HG02943 (cell line): ENCODE results near the gene CIROP.

Experiments
- ATAC-seq: cut with Tn5 transposase; IDR thresholded peaks from one replicate; pipeline ENCODE4 v1.9.1; 2021; ENCODE audit warnings: mild to moderate bottlenecking, low read depth, moderate library complexity; ENCODE audit not compliant: unreplicated experiment

The CIROP gene

GRCh38 chr14:23104591-23105347 is at the start of gene CIROP:
CIROP (minus strand) TSS chr14:23104989; CDS start chr14:23104920, 69 bp downstream.
- no peak for ATAC-seq

- ATAC-seq = no peak
Observed at GRCh38 chr14:23153851-23154796, 49.3 kb upstream of the CIROP start.

- no peak for ATAC-seq
Observed at GRCh38 chr14:23151342-23151741, 46.6 kb upstream of the CIROP start.

- no peak for ATAC-seq
Observed at GRCh38 chr14:23149745-23150144, 45.0 kb upstream of the CIROP start.

- ATAC-seq = no peak
Observed at GRCh38 chr14:23148591-23149249, 43.9 kb upstream of the CIROP start.

- no peak for ATAC-seq
Observed at GRCh38 chr14:23147676-23148075, 42.9 kb upstream of the CIROP start.

- ATAC-seq = no peak
Observed at GRCh38 chr14:23146980-23147379, 42.2 kb upstream of the CIROP start.

- ATAC-seq = no peak
Observed at GRCh38 chr14:23146351-23146910, 41.6 kb upstream of the CIROP start.

GRCh38 chr14:23145794-23146350 is 41.1 kb upstream of the CIROP start:
- ATAC-seq = no peak

- no peak for ATAC-seq
Observed at GRCh38 chr14:23143911-23144310, 39.1 kb upstream of the CIROP start.

GRCh38 chr14:23142826-23143225 is 38.0 kb upstream of the CIROP start:
- no peak for ATAC-seq

GRCh38 chr14:23141706-23142444 is 37.1 kb upstream of the CIROP start:
- ATAC-seq = no peak

- ATAC-seq = no peak
Observed at GRCh38 chr14:23140371-23140770, 35.6 kb upstream of the CIROP start.

GRCh38 chr14:23139874-23140273 is 35.1 kb upstream of the CIROP start:
- no peak for ATAC-seq

GRCh38 chr14:23137813-23138535 is 33.2 kb upstream of the CIROP start:
- ATAC-seq = no peak

- ATAC-seq = no peak
Observed at GRCh38 chr14:23137192-23137812, 32.5 kb upstream of the CIROP start.

GRCh38 chr14:23136566-23137133 is 31.9 kb upstream of the CIROP start:
- ATAC-seq = no peak

GRCh38 chr14:23132970-23133369 is 28.2 kb upstream of the CIROP start:
- no peak for ATAC-seq
